Caki2 (cell line): Measurements from ENCODE around the gene CDH4. TPM values are rescaled to one million over a fixed set of nuclear protein-coding genes. Genes with fewer than 3 reads are reported as not detected.
"Not testable (repeated sequence)": the region's sequence is repeated elsewhere in the genome, so short reads cannot be mapped to it uniquely, and the experiment has no call there.

Experiments used
- DNase-seq: peaks from one replicate; pipeline ENCODE4 v3.0.0-alpha.2; 2015; ENCODE audit warnings: low read depth
- in situ Hi-C: cut with HindIII; loops from 2 replicates; pipeline ENCODE4 v1.10.0; 2016; ENCODE audit warnings: low sequenced_read_pairs, low pct_unique_long_range_greater_than_20kb, mixed read lengths
- total RNA-seq: library from RNA; depleted of rRNA; stranded (reverse); fragments of >200 nt; shearing (Covaris generic); gene quantifications from 2 replicates; pipeline ENCODE4 v1.2.3, GENCODE V29; 2014; ENCODE audit warnings: low replicate concordance

CDH4 gene
- total RNA-seq, 1 experiment from 2014 or later = 2.7 TPM

DNA sequence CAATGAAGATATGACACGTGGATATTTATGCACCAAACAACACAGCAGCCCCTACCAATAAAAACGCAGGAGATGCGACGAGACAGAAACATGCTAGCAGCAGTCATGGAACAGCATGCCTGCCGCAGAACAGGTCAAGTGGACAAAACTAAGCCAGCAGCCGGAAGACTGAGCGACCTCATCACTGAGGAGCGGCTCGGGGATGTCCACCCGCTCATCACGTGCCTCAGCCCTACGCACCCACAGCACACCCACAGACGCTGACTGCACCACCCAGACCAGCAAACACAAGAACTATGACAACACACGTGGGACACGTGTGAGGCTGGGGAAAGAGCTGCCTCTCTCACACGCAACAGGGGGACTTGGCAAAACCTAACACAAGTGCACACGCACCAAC lies 731.9 kb downstream of the CDH4 start:
- DNase-seq = no peak
- in situ Hi-C loops = no loop called here

DNA sequence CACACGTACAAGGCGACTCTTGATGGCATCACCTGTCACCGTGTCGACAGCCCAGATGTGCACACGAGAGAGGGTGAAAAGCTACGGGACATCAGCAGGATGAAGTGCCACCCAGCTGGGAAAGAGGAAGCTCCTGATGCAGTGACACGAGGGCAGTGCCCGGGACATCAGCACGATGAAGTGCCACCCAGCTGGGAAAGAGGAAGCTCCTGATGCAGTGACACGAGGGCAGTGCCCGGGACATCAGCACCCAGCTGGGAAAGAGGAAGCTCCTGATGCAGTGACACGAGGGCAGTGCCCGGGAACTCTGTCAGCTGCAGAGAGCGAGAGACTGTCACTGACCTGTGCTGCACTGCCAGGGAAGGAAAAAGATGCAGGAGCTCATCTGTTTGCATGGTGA lies 732.4 kb downstream of the CDH4 start:
- DNase-seq, in situ Hi-C loops: not testable (repeated sequence)

- in situ Hi-C loops = no loop called here
- no peak for DNase-seq
Measured at GRCh38 chr20:61985096-61985495, 733.0 kb downstream of the CDH4 start.

GRCh38 chr20:61986762-61987321 lies 734.8 kb downstream of the CDH4 start:
- DNase-seq = no peak
- in situ Hi-C loops = no loop called here

GRCh38 chr20:61988665-61989064 lies 736.6 kb downstream of the CDH4 start:
- DNase-seq = no peak
- in situ Hi-C loops = no loop called here

DNA sequence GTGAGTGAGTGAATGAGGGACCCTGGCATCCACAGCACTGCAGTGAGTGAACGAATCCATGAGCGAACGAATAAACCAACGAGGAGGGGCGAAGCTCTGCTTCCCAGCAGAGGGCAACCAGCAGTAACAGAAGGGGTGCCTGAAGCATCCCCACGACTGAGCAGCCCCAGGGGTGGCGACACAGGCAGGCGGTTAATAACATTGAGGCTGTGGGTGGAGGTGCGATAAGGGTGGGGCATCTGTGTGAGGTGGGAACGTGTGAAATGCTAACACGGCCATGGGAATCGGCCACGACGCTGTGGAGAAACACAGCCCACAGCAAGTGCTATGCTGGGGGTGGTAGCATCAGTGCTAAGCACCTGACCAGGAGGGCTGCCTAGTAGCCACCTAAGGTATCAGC lies 737.7 kb downstream of the CDH4 start:
- in situ Hi-C loops = no loop called here
- no peak for DNase-seq
